HCT116 (cell line): ENCODE results near the gene NAXE. TPM values are rescaled to one million over a fixed set of nuclear protein-coding genes. Genes with fewer than 3 reads are reported as not detected.

Experiments
- ATAC-seq: fragments of 200-7000 bp; cut with Tn5 transposase; 2 replicates; pipeline ENCODE4 v1.9.1; 2020; ENCODE audit warnings: mild to moderate bottlenecking, moderate library complexity
- BruUV-seq: library from RNA; stranded (reverse); fragments of 400-500 nt; replicated peaks from 2 replicates; lab custom pipeline; 2021; lab: Mats Ljungman, UMichigan
- CTCF ChIA-PET: fragments of 300-600 bp; sonication (Branson Sonifier 250); formaldehyde crosslinking; loops from one replicate; lab custom pipeline; 2021; ENCODE audit warnings: antibody characterized with exemption; lab: Charles Lee
- POLR2A ChIA-PET: fragments of 300-600, 350-600 bp; sonication (Branson Sonifier 250); formaldehyde crosslinking; loops from one replicate; lab custom pipeline; 2021; ENCODE audit warnings: antibody characterized with exemption; lab: Charles Lee
- RAD21 ChIA-PET, 2 experiments: fragments of 300-600 bp; sonication (Branson Sonifier 250); formaldehyde crosslinking; loops; one replicate each; lab custom pipeline; 2023; ENCODE audit warnings: low total read pairs in 2 of 2; ENCODE audit not compliant: uncharacterized antibody in 2 of 2, unreplicated experiment in 2 of 2, low non-redundant PET in 1 of 2; lab: Charles Lee
- DNase-seq: peaks from one replicate; pipeline ENCODE4 v3.0.0-alpha.2; 2010; ENCODE audit warnings: low read depth, low spot score
- H2AFZ ChIP-seq: fragments of 200-600 bp; shearing (Covaris generic), sonication (generic); 2 replicates; pipeline ENCODE4 v1.6.1; 2017; ENCODE audit warnings: low read depth, mixed run types, mixed read lengths, antibody characterized with exemption, low read length; ENCODE audit not compliant: poor library complexity, severe bottlenecking
- H3K27ac ChIP-seq: 2 replicates; pipeline ENCODE4 v1.5.1; 2012; ENCODE audit warnings: low read depth, low read length
- H3K27me3 ChIP-seq: fragments of 200-600 bp; sonication (generic); 2 replicates; pipeline ENCODE4 v1.6.1; 2016; ENCODE audit warnings: mixed run types, low read length, mixed read lengths; ENCODE audit not compliant: insufficient read depth
- H3K36me3 ChIP-seq, 2 experiments: fragments of 200-500 bp in 1 of 2; fragments of 200-600 bp in 1 of 2; sonication (Bioruptor generic) in 1 of 2; sonication (generic) in 1 of 2; 2 replicates each; pipeline versions ENCODE4 v1.5.1 to v1.6.1; 2014 to 2016; ENCODE audit warnings: low read length in 2 of 2, inconsistent platforms in 1 of 2, mixed read lengths in 1 of 2, mixed run types in 1 of 2; ENCODE audit not compliant: insufficient read depth in 2 of 2, control insufficient read depth in 1 of 2
- H3K4me1 ChIP-seq, 2 experiments: fragments of 200-600 bp in 1 of 2; sonication (generic) in 1 of 2; 2 replicates each; pipeline versions ENCODE4 v1.5.1 to v1.6.1; 2012 to 2017; ENCODE audit warnings: low read length in 2 of 2, inconsistent platforms in 1 of 2, mild to moderate bottlenecking in 1 of 2, mixed read lengths in 1 of 2, mixed run types in 1 of 2, moderate library complexity in 1 of 2; ENCODE audit not compliant: insufficient read depth in 2 of 2, control insufficient read depth in 1 of 2
- H3K4me2 ChIP-seq: fragments of 200-600 bp; sonication (generic); 2 replicates; pipeline ENCODE4 v1.6.1; 2017; ENCODE audit warnings: mixed run types, low read length, mixed read lengths
- H3K4me3 ChIP-seq, 2 experiments: fragments of 200-600 bp in 1 of 2; sonication (generic) in 1 of 2; replicated peaks in 1 of 2; 2 replicates each; pipeline ENCODE4 v1.5.1; 2011 to 2016; ENCODE audit warnings: low read length in 2 of 2, control low read depth in 1 of 2, low read depth in 1 of 2, mild to moderate bottlenecking in 1 of 2, mixed read lengths in 1 of 2, mixed run types in 1 of 2
- H3K79me2 ChIP-seq: fragments of 200-600 bp; sonication (generic); 2 replicates; pipeline ENCODE4 v1.6.1; 2017; ENCODE audit warnings: mild to moderate bottlenecking, mixed run types, low read length, moderate library complexity, mixed read lengths; ENCODE audit not compliant: insufficient read depth
- H3K9ac ChIP-seq: fragments of 200-600 bp; sonication (generic); 2 replicates; pipeline ENCODE4 v1.6.1; 2016; ENCODE audit warnings: low read length, mixed read lengths
- H3K9me2 ChIP-seq: fragments of 200-600 bp; sonication (generic), shearing (Covaris generic); 2 replicates; pipeline ENCODE4 v1.6.1; 2017; ENCODE audit warnings: mixed run types, mild to moderate bottlenecking, moderate library complexity; ENCODE audit not compliant: insufficient read depth
- H3K9me3 ChIP-seq, 2 experiments: fragments of 200-500 bp in 1 of 2; fragments of 200-600 bp in 1 of 2; sonication (Bioruptor generic) in 1 of 2; sonication (generic) in 1 of 2; 2 replicates each; pipeline ENCODE4 v1.6.1; 2014 to 2017; ENCODE audit warnings: low read length in 2 of 2, mixed read lengths in 2 of 2, inconsistent platforms in 1 of 2, low read depth in 1 of 2, mild to moderate bottlenecking in 1 of 2, mixed run types in 1 of 2, moderate library complexity in 1 of 2; ENCODE audit not compliant: control insufficient read depth in 1 of 2, insufficient read depth in 1 of 2
- H4K20me1 ChIP-seq: fragments of 200-600 bp; sonication (generic), shearing (Covaris generic); 2 replicates; pipeline ENCODE4 v1.6.1; 2017; ENCODE audit warnings: mixed run types, mild to moderate bottlenecking, moderate library complexity; ENCODE audit not compliant: insufficient read depth
- CTCF ChIP-seq, 3 experiments: fragments of 200-600 bp in 1 of 3; sonication (generic) in 1 of 3; IDR thresholded peaks in 2 of 3; conservative IDR thresholded peaks in 1 of 3; 2 replicates each; pipeline ENCODE4 v1.5.1; 2012 to 2017; ENCODE audit warnings: low read depth in 2 of 3, low read length in 2 of 3, antibody characterized with exemption in 1 of 3, borderline replicate concordance in 1 of 3, control low read depth in 1 of 3, mild to moderate bottlenecking in 1 of 3, mixed read lengths in 1 of 3, mixed run types in 1 of 3, moderate library complexity in 1 of 3; ENCODE audit not compliant: insufficient read depth in 1 of 3
- EGR1 ChIP-seq: IDR thresholded peaks from 2 replicates; pipeline ENCODE4 v1.6.1; 2012; ENCODE audit warnings: low read depth
- ELF1 ChIP-seq: IDR thresholded peaks from 2 replicates; pipeline ENCODE4 v1.6.1; 2012; ENCODE audit warnings: low read depth, borderline replicate concordance
- EZH2 ChIP-seq: fragments of 200-600 bp; sonication (generic); IDR thresholded peaks from 2 replicates; pipeline ENCODE4 v1.6.1; 2017; ENCODE audit warnings: antibody characterized with exemption, mixed run types
- FOSL1 ChIP-seq: IDR thresholded peaks from 2 replicates; pipeline ENCODE4 v1.6.1; 2012; ENCODE audit warnings: low read depth
- JUND ChIP-seq: IDR thresholded peaks from 2 replicates; pipeline ENCODE4 v1.6.1; 2012
- MAX ChIP-seq: IDR thresholded peaks from 2 replicates; pipeline ENCODE4 v1.6.1; 2012
- RAD21 ChIP-seq: IDR thresholded peaks from 2 replicates; pipeline ENCODE4 v1.6.1; 2012; ENCODE audit warnings: low read depth, mild to moderate bottlenecking
- SIN3A ChIP-seq: IDR thresholded peaks from 2 replicates; pipeline ENCODE4 v1.6.1; 2012; ENCODE audit warnings: low read depth
- SP1 ChIP-seq: IDR thresholded peaks from 2 replicates; pipeline ENCODE4 v1.6.1; 2012; ENCODE audit warnings: low read depth
- TCF7L2 ChIP-seq: IDR thresholded peaks from 2 replicates; pipeline ENCODE4 v1.7.0; 2011; ENCODE audit warnings: borderline replicate concordance, inconsistent platforms; ENCODE audit not compliant: insufficient read depth, insufficient read length; ENCODE audit errors: extremely low read depth
- ZBTB33 ChIP-seq: IDR thresholded peaks from 2 replicates; pipeline ENCODE4 v1.6.1; 2011; ENCODE audit warnings: mild to moderate bottlenecking, low read length, moderate library complexity; ENCODE audit not compliant: insufficient replicate concordance; ENCODE audit errors: extremely low read depth
- ZNF274 ChIP-seq: fragments of 200-500 bp; sonication (Bioruptor generic); IDR thresholded peaks from 2 replicates; pipeline ENCODE4 v1.6.1; 2014; ENCODE audit warnings: mild to moderate bottlenecking, low read depth, low read length, inconsistent platforms
- intact Hi-C: fragments of 100-400 bp; cut with micrococcal nuclease; formaldehyde crosslinking; loops from 2 replicates; pipeline ENCODE4 v1.10.0; 2022
- total RNA-seq: library from RNA; stranded (reverse); gene quantifications from one replicate; pipeline ENCODE4 v1.2.1, GENCODE V29; 2021; ENCODE audit not compliant: unreplicated experiment

The NAXE gene
- total RNA-seq, 1 experiment from 2014 or later = 139 TPM

GRCh38 chr1:156543066-156543465, 48.5 kb upstream of the NAXE start:
- no peak for DNase-seq
- ChIA-PET POLR2A (no interaction called here), RAD21 (no interaction called here)

More at GRCh38 chr1:156543066-156543465, 48.5 kb upstream of the NAXE start:
- no TSS peak for BruUV-seq
- intact Hi-C loops = no loop called here
- Histone ChIP-seq H4K20me1 (no peaks in the 10 kb centered on the region), H3K9me2 (no peaks in the 10 kb centered on the region), H3K27me3 (no peaks in the 10 kb centered on the region), H3K4me3 (no peak overlapping the region), H3K36me3 (peaks cover 17 to 19% of the 10 kb centered on the region in 2 experiments), H3K9ac (no peak overlapping the region), H2AFZ (no peak overlapping the region), H3K27ac (no peak overlapping the region), H3K4me1 (no peaks in the 10 kb centered on the region), H3K79me2 (no peaks in the 10 kb centered on the region), H3K4me2 (no peak overlapping the region), H3K9me3 (no peaks in the 10 kb centered on the region)
- CTCF ChIA-PET = no interaction called here
- no peak for TF ChIP-seq CTCF (IDR thresholded peaks at IDR 0.05 in 2 of 3, conservative IDR thresholded peaks at IDR 0.05 in 1 of 3; ENCODE audit: borderline replicate concordance in 1 of 3, insufficient read depth in 1 of 3, low read depth in 2 of 3, low read length in 2 of 3)
- no peak for TF ChIP-seq FOSL1
- no peak for TF ChIP-seq TCF7L2
- no peak for TF ChIP-seq SP1
- TF ChIP-seq MAX = no peak
- TF ChIP-seq ELF1 = no peak
- no peak for TF ChIP-seq RAD21
- no peak for TF ChIP-seq SIN3A
- TF ChIP-seq JUND = no peak
- no peak for TF ChIP-seq ZNF274
- no peak for TF ChIP-seq ZBTB33
- no peak for TF ChIP-seq EGR1
- no peak for TF ChIP-seq EZH2
- ATAC-seq = no peak
